Prostate gland (tissue), 2 donors: ENCODE results near the gene SMARCE1.

ENCODE experiments used
- CTCF ChIP-seq, 4 experiments: fragments of 200-600 bp in 2 of 4; fragments of 450-650 bp in 2 of 4; sonication (generic) in 2 of 4; IDR thresholded peaks; 1 replicate in 3 of 4; 2 replicates in 1 of 4; pipeline ENCODE4 v1.5.1; 2016 to 2019; ENCODE audit warnings: antibody characterized with exemption in 4 of 4, mild to moderate bottlenecking in 2 of 4, moderate library complexity in 2 of 4
- POLR2A ChIP-seq: fragments of 450-650 bp; IDR thresholded peaks from one replicate; pipeline ENCODE4 v1.6.1; 2016; ENCODE audit warnings: antibody characterized with exemption, mild to moderate bottlenecking

GRCh38 chr17:40616592-40616991 lies 31.0 kb downstream of the SMARCE1 start:
- TF ChIP-seq POLR2A = no peak
- no peak for TF ChIP-seq CTCF (IDR thresholded peaks at IDR 0.05)
